MM.1S (cell line): Measurements from ENCODE around the gene NXPH1.

Experiments
- EZH2 ChIP-seq: fragments of 300-600 bp; sonication (generic); optimal IDR thresholded peaks from 2 replicates; pipeline ENCODE3; 2017; ENCODE audit warnings: low read depth, mild to moderate bottlenecking, antibody characterized with exemption, low read length, mixed read lengths
- EZH2phosphoT487 ChIP-seq: fragments of 300-600 bp; sonication (generic); IDR thresholded peaks from 2 replicates; pipeline ENCODE4 v1.6.1; 2018; ENCODE audit warnings: antibody characterized with exemption, low read length
- TF ChIP-seq, protein P1 (sequence below): fragments of 300-600 bp; sonication (generic); IDR thresholded peaks from 2 replicates; pipeline ENCODE4 v1.5.1; 2016; ENCODE audit warnings: antibody characterized with exemption, low read length, mixed read lengths

DNA sequence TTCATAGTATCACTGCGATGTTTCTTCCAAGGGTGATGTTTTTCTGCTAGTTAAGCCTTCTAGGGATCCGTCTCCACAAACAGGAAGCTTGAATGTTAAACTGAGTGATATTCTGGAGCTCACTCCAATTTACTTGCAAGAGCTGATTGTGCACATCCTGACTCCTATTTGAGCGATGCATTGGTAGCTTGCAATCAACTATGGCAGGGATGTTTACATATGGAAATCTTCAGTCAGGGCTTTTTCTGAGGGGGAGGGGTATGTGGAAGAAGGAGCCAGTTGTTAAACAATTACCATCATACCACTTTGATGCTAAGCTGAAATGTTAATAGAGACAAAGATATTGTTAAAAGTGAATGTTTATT lies 43.2 kb upstream of the NXPH1 start:
- TF ChIP-seq, protein P1, sequence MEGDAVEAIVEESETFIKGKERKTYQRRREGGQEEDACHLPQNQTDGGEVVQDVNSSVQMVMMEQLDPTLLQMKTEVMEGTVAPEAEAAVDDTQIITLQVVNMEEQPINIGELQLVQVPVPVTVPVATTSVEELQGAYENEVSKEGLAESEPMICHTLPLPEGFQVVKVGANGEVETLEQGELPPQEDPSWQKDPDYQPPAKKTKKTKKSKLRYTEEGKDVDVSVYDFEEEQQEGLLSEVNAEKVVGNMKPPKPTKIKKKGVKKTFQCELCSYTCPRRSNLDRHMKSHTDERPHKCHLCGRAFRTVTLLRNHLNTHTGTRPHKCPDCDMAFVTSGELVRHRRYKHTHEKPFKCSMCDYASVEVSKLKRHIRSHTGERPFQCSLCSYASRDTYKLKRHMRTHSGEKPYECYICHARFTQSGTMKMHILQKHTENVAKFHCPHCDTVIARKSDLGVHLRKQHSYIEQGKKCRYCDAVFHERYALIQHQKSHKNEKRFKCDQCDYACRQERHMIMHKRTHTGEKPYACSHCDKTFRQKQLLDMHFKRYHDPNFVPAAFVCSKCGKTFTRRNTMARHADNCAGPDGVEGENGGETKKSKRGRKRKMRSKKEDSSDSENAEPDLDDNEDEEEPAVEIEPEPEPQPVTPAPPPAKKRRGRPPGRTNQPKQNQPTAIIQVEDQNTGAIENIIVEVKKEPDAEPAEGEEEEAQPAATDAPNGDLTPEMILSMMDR, result no peak
- TF ChIP-seq EZH2phosphoT487, result no peak
- TF ChIP-seq EZH2, result no peak
